Ectodermal cell (in vitro differentiated cells): ENCODE measurements around the gene ABCF2.

Source experiments
- H3K27ac ChIP-seq: 2 replicates; pipeline ENCODE4 v1.7.0; 2013; ENCODE audit warnings: mild to moderate bottlenecking, low read depth, low read length; ENCODE audit not compliant: insufficient read depth, poor library complexity, severe bottlenecking
- H3K27me3 ChIP-seq: 2 replicates; pipeline ENCODE4 v1.7.0; 2013; ENCODE audit warnings: mild to moderate bottlenecking, low read length; ENCODE audit not compliant: insufficient read depth, control insufficient read depth, poor library complexity, severe bottlenecking
- H3K36me3 ChIP-seq: one replicate; pipeline ENCODE4 v1.7.0; 2013; ENCODE audit warnings: low read length; ENCODE audit not compliant: control insufficient read depth, insufficient read depth
- H3K4me1 ChIP-seq: one replicate; pipeline ENCODE4 v1.7.0; 2013; ENCODE audit warnings: low read length; ENCODE audit not compliant: control insufficient read depth, insufficient read depth
- H3K4me3 ChIP-seq: 2 replicates; pipeline ENCODE4 v1.7.0; 2013; ENCODE audit warnings: low read depth, low read length, control low read depth; ENCODE audit not compliant: insufficient read depth
- H3K9me3 ChIP-seq: 2 replicates; pipeline ENCODE4 v1.7.0; 2013; ENCODE audit warnings: mild to moderate bottlenecking, low read length, moderate library complexity; ENCODE audit not compliant: control insufficient read depth
- WGBS, 2 experiments: methylation state at CpG; one replicate each; pipeline ENCODE4 v1.1.7; 2013; ENCODE audit warnings: missing lambda C conversion rate in 2 of 2; 5-methylcytosine and 5-hydroxymethylcytosine counted together

Gene ABCF2

DNA sequence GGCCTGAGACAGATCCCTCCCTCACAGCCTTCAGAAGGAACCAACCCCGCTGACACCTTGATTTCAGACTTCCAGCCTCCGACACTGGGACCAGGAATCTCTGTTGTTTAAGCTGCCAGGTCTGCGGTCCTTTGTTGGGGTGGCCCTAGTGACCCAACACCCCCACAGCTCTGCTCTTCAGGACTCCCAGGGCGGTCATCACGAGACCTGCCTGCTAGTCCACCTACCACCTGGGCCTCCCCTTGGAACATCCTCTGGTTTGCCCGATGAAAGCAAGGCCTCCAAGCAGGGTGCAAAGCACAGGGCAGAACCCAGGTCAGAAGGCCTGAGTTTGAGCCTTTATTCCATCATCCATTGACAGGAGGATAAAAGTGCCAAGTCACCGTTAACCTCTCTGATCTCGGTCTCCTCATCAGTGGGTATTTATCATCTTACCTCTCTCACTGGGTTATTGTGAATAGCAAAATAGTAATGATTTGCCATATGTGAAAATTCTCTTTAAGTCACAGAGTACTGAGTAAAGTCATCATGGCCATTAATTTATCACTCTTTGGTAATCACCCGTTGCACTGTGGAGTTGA is 38.4 kb upstream of the ABCF2 start:
- 90 to 92% methylated on average over 9 of the region's 9 CpGs for WGBS, 2 experiments
- Histone ChIP-seq H3K9me3 (no peaks in the 10 kb centered on the region), H3K4me3 (no peak overlapping the region), H3K4me1 (no peaks in the 10 kb centered on the region), H3K27me3 (no peaks in the 10 kb centered on the region), H3K36me3 (no peaks in the 10 kb centered on the region), H3K27ac (no peak overlapping the region)

DNA sequence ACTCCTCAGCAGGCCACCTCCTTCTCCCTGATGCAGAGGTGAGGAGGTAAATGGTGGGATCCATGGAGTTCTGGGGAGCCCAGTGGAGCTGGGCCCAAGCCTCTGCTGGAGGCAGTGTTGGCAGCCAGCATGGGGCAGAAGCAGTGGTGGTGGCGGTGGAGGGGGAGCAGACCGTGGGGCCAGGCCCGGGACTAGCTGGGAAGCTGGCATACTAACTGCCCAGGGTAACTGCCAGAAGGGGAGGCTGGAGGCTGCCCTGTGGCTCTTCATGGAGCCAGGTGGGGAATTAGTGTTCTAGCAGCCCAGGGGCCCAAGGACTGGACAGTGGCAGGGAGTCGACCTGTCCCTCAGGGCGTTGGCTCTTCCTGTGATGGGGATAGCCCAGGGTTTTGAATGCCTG is 37.6 kb upstream of the ABCF2 start:
- Histone ChIP-seq H3K27me3 (no peaks in the 10 kb centered on the region), H3K9me3 (no peaks in the 10 kb centered on the region), H3K36me3 (no peaks in the 10 kb centered on the region), H3K4me1 (no peaks in the 10 kb centered on the region), H3K4me3 (no peak overlapping the region), H3K27ac (no peak overlapping the region)
- 83 to 84% methylated on average over 5 of the region's 5 CpGs for WGBS, 2 experiments

DNA sequence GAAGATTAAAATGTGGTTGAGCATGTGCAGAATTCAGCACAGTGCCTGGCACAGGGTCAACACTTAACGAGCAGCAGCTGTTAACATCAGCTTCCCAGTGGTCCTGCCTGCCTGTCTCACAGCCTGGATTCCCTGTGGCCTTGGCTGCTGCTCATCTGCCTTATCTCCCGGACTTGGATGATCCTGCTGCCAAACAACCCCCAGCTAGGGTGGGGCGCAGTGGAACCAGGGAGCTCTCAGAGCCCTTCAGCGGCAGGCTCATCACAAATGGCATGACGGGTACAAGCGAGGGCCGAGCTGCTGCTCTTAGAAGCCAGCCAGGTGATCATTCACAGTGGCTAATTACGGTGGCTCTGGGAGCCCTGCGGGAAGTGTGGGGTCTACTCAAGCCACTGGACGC is 34.5 kb upstream of the ABCF2 start:
- WGBS, 2 experiments, result 87 to 88% methylated on average over 10 of the region's 10 CpGs
- H3K27ac ChIP-seq, result no peak overlapping the region
- no peaks in the 10 kb centered on the region for H3K9me3 ChIP-seq
- no peaks in the 10 kb centered on the region for H3K27me3 ChIP-seq
- H3K36me3 ChIP-seq, result no peaks in the 10 kb centered on the region
- no peaks in the 10 kb centered on the region for H3K4me1 ChIP-seq
- H3K4me3 ChIP-seq, result no peak overlapping the region

DNA sequence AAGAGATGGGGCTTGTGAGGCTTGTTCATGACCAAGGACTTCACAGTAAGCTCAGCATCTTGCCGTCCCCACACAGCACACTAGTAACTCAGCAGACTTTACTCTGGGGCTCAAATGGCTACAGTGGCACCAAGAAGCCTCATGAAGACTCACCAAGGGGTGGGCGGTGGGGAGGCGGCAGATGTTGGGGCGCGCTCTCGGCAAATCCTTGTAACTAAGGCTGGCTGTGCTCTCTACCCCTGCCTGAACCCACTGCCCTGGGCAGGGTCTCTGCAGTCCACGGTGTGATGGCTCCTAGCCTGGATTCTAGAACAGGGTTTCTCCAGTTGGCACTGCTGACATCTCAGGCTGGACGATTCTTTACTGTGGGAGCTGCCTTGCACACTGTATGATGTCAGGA is 33.9 kb upstream of the ABCF2 start:
- H3K27me3 ChIP-seq, result no peaks in the 10 kb centered on the region
- no peak overlapping the region for H3K4me3 ChIP-seq
- 94% methylated on average over 8 of the region's 8 CpGs for WGBS, 2 experiments
- no peaks in the 10 kb centered on the region for H3K4me1 ChIP-seq
- H3K27ac ChIP-seq, result no peak overlapping the region
- no peaks in the 10 kb centered on the region for H3K9me3 ChIP-seq
- no peaks in the 10 kb centered on the region for H3K36me3 ChIP-seq

DNA sequence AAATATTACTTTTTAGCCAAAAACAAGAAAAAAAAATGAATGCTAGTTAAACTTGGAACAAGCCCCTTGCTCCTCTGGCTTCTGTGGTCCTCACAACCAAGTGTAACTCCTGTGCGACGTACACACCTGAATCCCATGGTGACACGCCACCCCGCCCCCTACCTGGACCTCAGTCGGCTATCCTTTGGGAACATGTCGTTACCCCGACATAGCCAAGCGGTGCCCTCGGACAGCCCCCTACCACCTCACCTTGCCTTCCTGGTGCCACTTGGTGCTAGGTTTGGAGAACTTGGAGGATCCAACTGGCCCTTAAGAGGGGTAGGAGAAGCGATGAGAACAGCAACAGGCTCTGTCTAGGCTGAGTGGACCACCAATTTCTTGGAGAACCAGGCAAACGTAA is 33.5 kb upstream of the ABCF2 start:
- WGBS, 2 experiments, result 92% methylated on average over 11 of the region's 11 CpGs
- Histone ChIP-seq H3K4me1 (no peaks in the 10 kb centered on the region), H3K27me3 (no peaks in the 10 kb centered on the region), H3K9me3 (no peaks in the 10 kb centered on the region), H3K4me3 (no peak overlapping the region), H3K27ac (no peak overlapping the region), H3K36me3 (no peaks in the 10 kb centered on the region)

DNA sequence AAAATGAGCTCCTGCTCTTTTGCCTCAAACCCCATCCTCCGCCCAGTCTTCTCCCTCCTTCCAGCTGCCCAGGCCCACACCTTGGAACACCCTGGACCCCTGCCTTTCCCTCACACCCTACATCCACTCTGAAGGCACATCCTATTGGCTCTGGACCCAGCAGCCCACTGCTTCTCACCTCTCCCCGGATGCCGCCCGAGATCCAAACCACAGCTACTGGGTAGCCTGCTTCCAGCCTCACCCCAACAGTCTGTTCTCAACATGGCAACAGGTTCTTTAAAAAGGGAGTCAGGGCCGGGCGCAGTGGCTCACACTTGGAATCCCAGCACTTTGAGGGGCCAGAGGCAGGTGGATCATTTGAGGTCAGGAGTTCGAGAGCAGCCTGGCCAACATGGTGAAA is 31.0 kb upstream of the ABCF2 start:
- Histone ChIP-seq H3K27me3 (no peaks in the 10 kb centered on the region), H3K4me3 (no peak overlapping the region), H3K4me1 (peaks cover 4% of the 10 kb centered on the region), H3K36me3 (no peaks in the 10 kb centered on the region), H3K9me3 (no peaks in the 10 kb centered on the region), H3K27ac (no peak overlapping the region)
- 89 to 95% methylated on average over 7 of the region's 7 CpGs for WGBS, 2 experiments

DNA sequence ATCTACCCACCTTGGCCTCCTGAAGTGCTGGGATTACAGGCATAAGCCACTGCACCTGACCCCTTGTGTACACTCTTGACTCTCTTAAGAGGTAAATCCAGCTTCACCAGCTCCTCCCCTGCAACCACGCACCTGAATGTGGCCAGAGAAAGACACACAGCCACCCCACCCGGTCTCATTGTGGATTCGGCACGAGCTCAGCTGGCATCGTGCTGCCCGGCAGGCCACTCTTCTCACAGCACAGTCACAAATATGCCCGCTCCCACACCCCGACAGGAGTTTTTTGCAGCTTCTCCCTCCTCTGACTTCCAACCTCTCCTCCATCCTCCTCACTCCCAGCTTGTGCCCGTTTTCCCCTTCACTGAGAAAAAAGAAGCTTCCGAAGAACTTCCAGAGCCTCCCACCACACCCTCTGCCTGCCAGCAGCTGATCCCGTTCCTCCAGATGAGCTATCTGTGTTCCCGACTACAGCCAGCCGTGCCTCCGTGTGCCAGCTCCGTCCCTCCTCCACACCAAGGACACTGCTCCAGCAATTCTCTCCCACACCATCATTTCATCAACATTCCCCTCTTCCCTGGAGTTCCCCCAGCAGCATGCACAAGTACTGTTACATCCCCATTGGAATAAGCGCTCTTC is 29.5 kb upstream of the ABCF2 start:
- H3K36me3 ChIP-seq, result no peaks in the 10 kb centered on the region
- H3K27me3 ChIP-seq, result peaks cover 1% of the 10 kb centered on the region
- H3K4me3 ChIP-seq, result no peak overlapping the region
- H3K4me1 ChIP-seq, result peaks cover 14% of the 10 kb centered on the region
- 77 to 79% methylated on average over 16 of the region's 16 CpGs for WGBS, 2 experiments
- no peaks in the 10 kb centered on the region for H3K9me3 ChIP-seq
- no peak overlapping the region for H3K27ac ChIP-seq

DNA sequence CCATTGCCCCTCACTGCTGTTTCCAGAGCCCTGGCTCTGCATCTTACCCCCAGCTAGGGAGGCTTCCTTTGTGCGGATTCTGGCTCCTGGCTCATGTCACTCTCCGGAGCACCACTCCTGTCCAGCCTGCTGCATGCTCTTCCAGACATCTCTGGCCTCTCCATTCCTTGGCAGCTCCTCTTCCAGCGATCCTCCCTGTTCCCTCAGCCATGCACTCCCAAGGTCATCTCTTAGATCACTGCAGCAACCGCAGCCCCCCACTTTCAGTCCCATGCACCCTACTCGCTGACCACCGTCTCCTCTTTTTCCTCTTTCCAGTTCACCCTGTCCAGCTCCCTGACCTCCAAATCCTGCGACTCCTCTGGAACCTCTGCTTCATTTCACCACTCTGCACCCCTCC is 28.4 kb upstream of the ABCF2 start:
- H3K4me1 ChIP-seq, result peaks cover 22% of the 10 kb centered on the region
- peaks cover 12% of the 10 kb centered on the region for H3K27me3 ChIP-seq
- no peak overlapping the region for H3K27ac ChIP-seq
- 82 to 83% methylated on average over 7 of the region's 7 CpGs for WGBS, 2 experiments
- H3K9me3 ChIP-seq, result no peaks in the 10 kb centered on the region
- H3K36me3 ChIP-seq, result no peaks in the 10 kb centered on the region
- no peak overlapping the region for H3K4me3 ChIP-seq

DNA sequence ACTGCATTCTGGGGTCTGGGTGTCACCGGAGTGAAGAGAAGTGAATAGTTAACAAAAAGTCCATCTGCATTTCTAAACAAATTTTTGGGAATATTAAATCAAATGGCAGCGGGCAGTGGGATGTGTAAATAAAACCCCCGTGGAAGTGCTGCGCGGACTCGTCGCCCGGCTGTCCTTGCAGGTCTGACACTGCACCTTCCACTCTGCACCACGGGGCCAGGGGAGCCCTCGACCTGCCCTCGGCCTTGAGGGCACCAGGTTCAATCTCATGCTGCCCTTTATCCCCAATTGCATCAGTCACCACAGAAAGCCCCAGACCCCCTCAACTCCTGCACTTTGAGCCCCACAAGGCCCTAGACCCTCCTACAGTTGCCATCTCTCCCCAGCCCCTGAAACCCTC is 27.8 kb upstream of the ABCF2 start:
- no peaks in the 10 kb centered on the region for H3K9me3 ChIP-seq
- H3K4me3 ChIP-seq, result no peak overlapping the region
- no peak overlapping the region for H3K27ac ChIP-seq
- WGBS, 2 experiments, result 89 to 90% methylated on average over 11 of the region's 11 CpGs
- peaks cover 18% of the 10 kb centered on the region for H3K27me3 ChIP-seq
- H3K36me3 ChIP-seq, result no peaks in the 10 kb centered on the region
- peaks cover 27% of the 10 kb centered on the region for H3K4me1 ChIP-seq

DNA sequence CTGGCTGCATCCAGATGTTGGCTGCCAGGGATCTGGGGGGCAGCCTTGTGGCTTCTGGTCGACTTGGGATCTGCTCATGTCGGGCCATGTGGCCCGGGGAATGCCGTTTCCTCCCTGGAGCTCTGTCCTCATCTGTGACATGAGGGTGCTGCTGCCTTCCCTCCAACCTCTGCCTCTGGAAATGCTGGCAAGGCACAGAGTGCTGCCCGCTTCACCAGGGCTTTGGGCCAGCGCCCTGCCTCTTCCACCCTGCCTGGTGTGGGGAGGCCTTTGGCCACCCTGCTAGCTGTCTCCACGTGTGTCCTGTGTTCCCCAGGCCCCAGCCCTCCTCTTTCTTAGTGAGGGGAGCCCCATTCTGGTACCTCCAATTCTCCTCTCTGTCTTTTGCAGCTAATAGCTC is 27.3 kb upstream of the ABCF2 start:
- WGBS, 2 experiments, result 85 to 86% methylated on average over 7 of the region's 7 CpGs
- Histone ChIP-seq H3K27me3 (peaks cover 23% of the 10 kb centered on the region), H3K4me3 (no peak overlapping the region), H3K36me3 (no peaks in the 10 kb centered on the region), H3K27ac (no peak overlapping the region), H3K9me3 (no peaks in the 10 kb centered on the region), H3K4me1 (peaks cover 33% of the 10 kb centered on the region)
